Measurements from ENCODE around the gene EXOC3.
A peak's percentile ranks its signal among the peaks of the same experiment; 100 is the strongest.
"Not testable (repeated sequence)": the region's sequence is repeated elsewhere in the genome, so short reads cannot be mapped to it uniquely, and the experiment has no call there.

Gene EXOC3

DNA sequence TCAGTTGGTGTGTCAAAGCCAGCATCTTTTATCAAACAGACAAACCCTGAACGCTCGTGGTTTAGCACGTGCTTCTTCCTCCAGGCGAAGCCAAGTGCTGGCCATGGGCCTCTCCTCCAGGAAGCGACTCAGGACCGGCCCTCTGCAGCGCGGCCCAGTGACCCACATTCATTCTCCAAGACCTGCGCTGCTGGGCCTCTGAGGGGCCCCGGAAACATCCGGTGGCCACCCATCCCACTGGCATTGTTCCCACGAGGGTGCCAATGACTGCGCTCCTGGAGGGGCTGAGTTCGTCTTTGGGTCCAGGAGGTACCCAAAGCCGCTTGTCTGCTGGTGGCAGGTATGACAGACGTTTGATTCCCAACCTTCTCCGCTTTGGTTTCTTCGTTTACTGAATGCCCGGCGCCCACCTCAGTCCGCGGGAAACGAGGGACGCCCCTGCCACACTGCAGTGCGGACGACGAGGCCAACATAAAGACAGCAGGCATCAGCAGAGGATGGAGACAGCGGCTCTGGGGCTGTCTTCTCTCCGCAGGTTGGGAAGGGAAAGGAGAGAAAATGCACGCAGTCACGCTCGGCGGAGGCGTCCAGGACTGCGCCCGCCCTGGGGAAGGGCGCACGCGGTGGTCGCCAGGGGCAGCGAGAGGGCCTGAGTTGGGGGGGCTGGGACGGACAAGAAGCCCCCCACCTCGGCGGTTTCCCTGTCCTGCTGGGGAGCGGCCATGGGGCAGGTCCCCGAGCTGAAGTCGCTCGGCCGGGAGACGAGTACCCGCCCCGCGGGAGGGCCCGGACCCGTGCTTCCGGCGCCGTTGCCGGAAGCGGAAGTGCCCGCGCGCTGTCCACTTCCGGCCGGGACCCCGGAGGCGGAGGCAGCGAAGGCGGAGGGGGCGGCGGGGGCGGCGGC, at the start of gene EXOC3:
EXOC3 (plus strand) TSS at position 842 of the 904 bp plus-strand sequence. CDS start 3,030 bp downstream, outside the sequence.
- TF ChIP-seq, protein P1, sequence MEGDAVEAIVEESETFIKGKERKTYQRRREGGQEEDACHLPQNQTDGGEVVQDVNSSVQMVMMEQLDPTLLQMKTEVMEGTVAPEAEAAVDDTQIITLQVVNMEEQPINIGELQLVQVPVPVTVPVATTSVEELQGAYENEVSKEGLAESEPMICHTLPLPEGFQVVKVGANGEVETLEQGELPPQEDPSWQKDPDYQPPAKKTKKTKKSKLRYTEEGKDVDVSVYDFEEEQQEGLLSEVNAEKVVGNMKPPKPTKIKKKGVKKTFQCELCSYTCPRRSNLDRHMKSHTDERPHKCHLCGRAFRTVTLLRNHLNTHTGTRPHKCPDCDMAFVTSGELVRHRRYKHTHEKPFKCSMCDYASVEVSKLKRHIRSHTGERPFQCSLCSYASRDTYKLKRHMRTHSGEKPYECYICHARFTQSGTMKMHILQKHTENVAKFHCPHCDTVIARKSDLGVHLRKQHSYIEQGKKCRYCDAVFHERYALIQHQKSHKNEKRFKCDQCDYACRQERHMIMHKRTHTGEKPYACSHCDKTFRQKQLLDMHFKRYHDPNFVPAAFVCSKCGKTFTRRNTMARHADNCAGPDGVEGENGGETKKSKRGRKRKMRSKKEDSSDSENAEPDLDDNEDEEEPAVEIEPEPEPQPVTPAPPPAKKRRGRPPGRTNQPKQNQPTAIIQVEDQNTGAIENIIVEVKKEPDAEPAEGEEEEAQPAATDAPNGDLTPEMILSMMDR (IDR thresholded peaks at IDR 0.05; ENCODE audit: control insufficient read depth, extremely low read depth, insufficient read depth) = no peak
- peak within 1 kb of the TSS; percentile 99 for H3K4me3 ChIP-seq (ENCODE audit: low read depth, low read length)
- DNase-seq (ENCODE audit: low read depth) = peak; percentile 11

DNA sequence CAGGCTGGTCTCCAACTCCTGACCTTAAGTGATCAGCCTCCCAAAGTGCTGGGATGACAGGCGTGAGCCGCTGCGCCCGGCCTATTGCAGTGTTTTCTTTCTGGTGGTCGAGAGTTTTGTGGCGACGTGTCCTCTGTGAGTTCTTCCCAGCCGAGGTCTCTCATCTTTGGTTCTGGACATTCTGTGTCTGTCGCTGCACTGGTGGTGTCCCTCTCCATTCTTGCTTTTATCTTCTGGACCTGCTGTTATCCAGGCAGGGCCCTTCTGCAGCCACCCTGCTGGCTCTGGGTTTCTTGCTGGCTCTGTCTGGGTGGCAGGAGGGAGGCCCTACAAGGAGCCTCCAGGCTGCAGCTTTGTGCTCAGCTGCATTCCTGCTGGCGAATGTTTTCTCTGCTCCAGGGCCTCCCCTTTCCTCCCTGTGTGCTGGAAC, 49.1 kb upstream of the EXOC3 start:
- DNase-seq (ENCODE audit: low read depth) = no peak
- TF ChIP-seq, protein P1 (IDR thresholded peaks at IDR 0.05; ENCODE audit: control insufficient read depth, extremely low read depth, insufficient read depth) = no peak
- H3K4me3 ChIP-seq (ENCODE audit: low read depth, low read length) = no peak overlapping the region

DNA sequence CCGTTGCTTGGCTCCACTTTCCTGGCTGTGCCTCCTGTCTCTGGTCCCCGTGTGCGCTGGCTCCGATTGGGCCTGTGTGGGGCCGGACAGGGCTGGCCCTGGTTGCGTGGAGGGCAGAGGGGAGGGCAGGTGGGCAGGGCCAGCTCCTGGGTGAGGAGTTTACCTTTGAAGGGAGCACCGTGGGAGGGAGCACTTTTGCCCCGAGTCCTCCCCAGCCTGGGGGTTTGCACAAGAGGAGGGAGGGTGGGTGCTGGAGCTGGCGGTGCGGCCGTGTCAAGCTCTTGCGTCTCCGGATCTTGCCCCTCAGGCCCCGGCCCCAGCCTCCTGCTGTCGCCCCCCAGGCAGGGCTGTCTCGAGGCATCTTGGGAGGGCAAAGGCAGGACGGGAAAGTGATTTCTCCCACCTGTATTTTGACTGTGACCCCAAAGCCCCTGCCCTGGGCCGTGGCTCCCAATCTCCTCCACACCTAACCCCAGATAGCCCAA, 48.3 kb upstream of the EXOC3 start:
- TF ChIP-seq, protein P1 (IDR thresholded peaks at IDR 0.05; ENCODE audit: control insufficient read depth, extremely low read depth, insufficient read depth) = no peak
- H3K4me3 ChIP-seq (ENCODE audit: low read depth, low read length) = no peak overlapping the region
- no peak for DNase-seq (ENCODE audit: low read depth)

DNA sequence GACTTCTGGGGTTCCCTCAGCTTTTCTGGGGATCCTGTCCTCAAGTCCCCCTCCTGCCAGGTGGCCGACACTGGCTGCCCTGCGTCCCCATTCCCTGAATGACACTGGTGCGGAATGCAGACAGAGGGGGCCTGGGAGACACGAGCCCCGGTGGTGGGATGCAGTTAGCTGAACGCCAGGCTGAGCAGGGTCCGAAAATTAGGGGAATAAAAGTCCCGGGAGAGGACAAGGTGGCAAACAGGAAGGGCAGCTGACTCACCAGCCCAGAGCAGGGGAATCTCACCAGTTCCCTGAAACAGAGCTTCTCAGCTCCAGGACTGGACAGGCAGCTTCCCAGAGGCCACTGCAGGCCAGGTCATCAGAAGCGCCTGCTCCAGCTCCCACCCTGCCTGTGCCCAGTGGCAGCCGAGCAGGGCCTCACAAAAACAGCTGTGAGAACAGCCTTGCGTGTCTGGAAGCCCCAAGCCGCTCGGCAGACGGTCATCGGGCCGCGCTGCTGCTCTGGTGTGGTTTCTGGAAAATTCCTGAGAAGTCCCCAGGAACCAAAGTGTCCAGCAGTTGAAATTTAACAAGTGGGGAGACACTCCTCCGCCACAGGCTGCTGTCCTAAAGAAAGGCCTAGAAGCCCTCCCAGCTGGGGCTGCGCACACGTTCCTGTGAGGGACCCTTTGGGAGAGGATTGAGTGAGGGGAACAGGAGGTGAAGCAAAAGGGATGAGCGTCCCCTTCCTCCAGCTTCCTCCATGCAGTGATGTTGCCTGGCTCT, 47.6 kb upstream of the EXOC3 start:
- TF ChIP-seq, protein P1 (IDR thresholded peaks at IDR 0.05; ENCODE audit: control insufficient read depth, extremely low read depth, insufficient read depth) = no peak
- DNase-seq (ENCODE audit: low read depth) = no peak

DNA sequence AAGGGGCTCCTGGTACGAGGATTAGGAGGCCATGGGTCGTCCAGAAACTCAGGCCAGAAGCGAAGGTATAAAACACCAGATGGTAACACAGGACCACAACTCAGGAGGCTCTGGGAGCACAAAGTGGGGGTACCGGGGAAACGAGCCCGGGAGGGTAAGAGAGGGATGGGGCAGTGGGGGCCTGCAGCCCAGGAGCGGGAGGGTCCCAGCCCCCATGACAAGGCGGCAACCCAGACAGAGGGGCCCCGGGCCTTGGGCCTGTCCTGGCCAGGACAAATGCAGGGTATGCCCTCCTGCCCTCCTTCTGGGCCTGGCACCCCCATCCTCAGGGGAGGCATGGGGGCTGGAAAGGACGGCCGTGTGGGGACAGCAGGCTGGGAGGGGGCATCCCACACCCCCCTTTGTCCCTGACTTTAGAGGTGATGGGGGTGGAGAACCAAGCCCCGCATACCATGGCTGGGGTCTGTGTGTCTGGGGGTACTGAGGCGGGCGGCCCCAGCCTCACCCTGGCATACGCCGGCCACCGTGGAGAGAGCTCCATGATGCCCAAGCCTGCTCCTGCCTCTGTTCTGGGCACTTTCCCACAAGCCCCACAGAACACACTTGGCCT, 47.0 kb upstream of the EXOC3 start:
- TF ChIP-seq, protein P1 (IDR thresholded peaks at IDR 0.05; ENCODE audit: control insufficient read depth, extremely low read depth, insufficient read depth) = no peak
- no peak overlapping the region for H3K4me3 ChIP-seq (ENCODE audit: low read depth, low read length)
- no peak for DNase-seq (ENCODE audit: low read depth)

More for the DNA sequence above, 47.6 kb upstream of the EXOC3 start:
- H3K4me3 ChIP-seq (ENCODE audit: low read depth, low read length) = no peak overlapping the region

DNA sequence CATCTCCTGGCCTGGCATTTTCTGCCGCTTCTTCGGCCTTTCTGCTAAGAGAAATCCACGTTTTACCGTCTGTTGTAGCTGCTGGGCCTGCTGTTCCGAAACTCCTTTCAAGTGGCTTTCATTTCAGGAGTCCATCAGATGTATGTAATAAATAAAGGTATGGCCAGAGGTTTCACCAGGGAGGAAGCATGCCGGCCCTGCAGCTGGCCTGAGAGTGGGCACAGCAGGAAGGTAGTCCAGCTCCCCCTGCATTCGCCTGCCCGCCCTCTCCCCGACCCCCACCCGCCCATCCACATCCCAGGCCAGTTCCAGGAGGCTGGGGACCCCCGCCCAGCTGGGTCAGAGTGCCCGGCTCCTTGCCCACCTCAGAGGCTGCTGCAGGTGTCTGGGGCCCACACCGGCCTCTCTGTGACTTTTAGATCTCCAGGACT, 46.4 kb upstream of the EXOC3 start:
- no peak for DNase-seq (ENCODE audit: low read depth)
- TF ChIP-seq, protein P1 (IDR thresholded peaks at IDR 0.05; ENCODE audit: control insufficient read depth, extremely low read depth, insufficient read depth) = no peak
- H3K4me3 ChIP-seq (ENCODE audit: low read depth, low read length) = no peak overlapping the region

DNA sequence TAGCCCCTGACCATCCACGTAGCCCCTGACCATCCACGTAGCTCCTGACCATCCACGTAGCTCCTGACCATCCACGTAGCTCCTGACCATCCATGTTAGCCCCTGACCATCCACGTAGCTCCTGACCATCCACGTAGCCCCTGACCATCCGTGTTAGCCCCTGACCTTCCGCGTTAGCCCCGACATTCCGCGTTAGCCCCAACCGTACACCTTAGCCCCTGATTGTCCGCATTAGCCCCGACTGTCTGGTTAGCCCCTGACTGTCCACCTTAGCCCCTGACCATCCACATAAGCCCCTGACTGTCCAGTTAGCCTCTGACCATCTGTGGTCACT, 44.9 kb upstream of the EXOC3 start:
- not testable (repeated sequence) for DNase-seq (ENCODE audit: low read depth); H3K4me3 ChIP-seq (ENCODE audit: low read depth, low read length)
